Neutrophil (primary cell): ENCODE measurements around the gene CD9.
A peak's percentile ranks its signal among the peaks of the same experiment; 100 is the strongest.

Experiments used
- H3K27ac ChIP-seq: fragments of 200-600 bp; sonication (generic); 2 replicates; pipeline ENCODE4 v1.5.1; 2016; ENCODE audit warnings: mild to moderate bottlenecking, moderate library complexity
- H3K27me3 ChIP-seq: fragments of 200-600 bp; sonication (generic); 2 replicates; pipeline ENCODE4 v1.6.0; 2016; ENCODE audit warnings: mild to moderate bottlenecking
- H3K36me3 ChIP-seq: fragments of 200-600 bp; sonication (generic); 2 replicates; pipeline ENCODE4 v1.5.1; 2017
- H3K4me1 ChIP-seq, 2 experiments: fragments of 200-600 bp in 1 of 2; sonication (generic) in 1 of 2; 1 replicate in 1 of 2; 2 replicates in 1 of 2; pipeline versions ENCODE4 v1.5.1 to v1.6.1; 2013 to 2016; ENCODE audit warnings: low read depth in 1 of 2, low read length in 1 of 2, mild to moderate bottlenecking in 1 of 2, moderate library complexity in 1 of 2; ENCODE audit not compliant: control insufficient read depth in 1 of 2, insufficient read depth in 1 of 2
- H3K4me3 ChIP-seq, 2 experiments: fragments of 200-600 bp in 1 of 2; sonication (generic) in 1 of 2; 1 replicate in 1 of 2; 2 replicates in 1 of 2; pipeline ENCODE4 v1.5.1; 2013 to 2016; ENCODE audit warnings: low read depth in 1 of 2, low read length in 1 of 2, mild to moderate bottlenecking in 1 of 2, moderate library complexity in 1 of 2
- H3K9me3 ChIP-seq: fragments of 200-600 bp; sonication (generic); 2 replicates; pipeline ENCODE4 v1.5.1; 2016
- TF ChIP-seq, protein P1 (sequence below): fragments of 200-600 bp; sonication (generic); IDR thresholded peaks from 2 replicates; pipeline ENCODE4 v1.5.1; 2016; ENCODE audit warnings: antibody characterized with exemption

The CD9 gene

DNA sequence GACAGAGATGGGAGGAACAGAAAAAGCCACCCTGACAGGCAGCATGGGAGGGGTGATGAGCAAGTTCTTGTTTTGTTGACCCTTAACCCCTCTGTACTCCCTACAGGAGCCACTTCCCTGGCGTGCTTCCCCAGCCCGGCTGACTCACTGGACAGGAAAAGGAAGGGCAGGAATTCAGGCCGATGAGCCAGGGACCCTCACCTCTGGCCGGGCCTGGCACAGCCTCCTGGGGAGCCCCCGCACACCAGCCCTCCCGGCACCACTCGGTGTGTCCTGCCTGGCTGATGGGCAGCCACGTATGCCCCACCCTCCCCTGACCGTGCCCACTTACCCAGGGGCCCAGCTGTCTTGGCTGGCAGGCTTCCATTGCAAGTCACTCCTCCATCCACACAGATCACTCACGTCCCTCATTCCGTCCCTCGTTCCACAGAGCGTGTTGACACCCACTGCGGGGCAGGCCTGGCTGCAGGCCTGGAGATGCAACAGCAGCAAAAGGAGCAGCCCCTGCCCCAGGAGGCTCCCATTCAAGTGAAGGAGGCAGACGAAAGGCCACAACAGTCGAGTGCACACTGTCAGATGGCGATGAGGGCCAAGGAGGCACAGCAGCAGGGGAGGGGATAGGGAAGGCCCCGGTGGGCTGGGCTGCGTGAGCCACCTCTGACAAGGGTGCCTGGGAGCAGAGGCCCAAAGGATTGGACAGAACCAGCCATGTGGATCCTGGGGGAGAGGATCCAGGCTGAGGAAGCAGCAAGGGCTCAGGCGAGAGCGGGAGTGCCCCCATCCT, 19.7 kb upstream of the CD9 start:
- no peaks in the 10 kb centered on the region for H3K9me3 ChIP-seq
- H3K27ac ChIP-seq = no peak overlapping the region
- H3K4me3 ChIP-seq = no peak overlapping the region
- H3K4me1 ChIP-seq = peaks cover 10 to 18% of the 10 kb centered on the region in 2 experiments
- H3K36me3 ChIP-seq = no peaks in the 10 kb centered on the region
- TF ChIP-seq, protein P1, sequence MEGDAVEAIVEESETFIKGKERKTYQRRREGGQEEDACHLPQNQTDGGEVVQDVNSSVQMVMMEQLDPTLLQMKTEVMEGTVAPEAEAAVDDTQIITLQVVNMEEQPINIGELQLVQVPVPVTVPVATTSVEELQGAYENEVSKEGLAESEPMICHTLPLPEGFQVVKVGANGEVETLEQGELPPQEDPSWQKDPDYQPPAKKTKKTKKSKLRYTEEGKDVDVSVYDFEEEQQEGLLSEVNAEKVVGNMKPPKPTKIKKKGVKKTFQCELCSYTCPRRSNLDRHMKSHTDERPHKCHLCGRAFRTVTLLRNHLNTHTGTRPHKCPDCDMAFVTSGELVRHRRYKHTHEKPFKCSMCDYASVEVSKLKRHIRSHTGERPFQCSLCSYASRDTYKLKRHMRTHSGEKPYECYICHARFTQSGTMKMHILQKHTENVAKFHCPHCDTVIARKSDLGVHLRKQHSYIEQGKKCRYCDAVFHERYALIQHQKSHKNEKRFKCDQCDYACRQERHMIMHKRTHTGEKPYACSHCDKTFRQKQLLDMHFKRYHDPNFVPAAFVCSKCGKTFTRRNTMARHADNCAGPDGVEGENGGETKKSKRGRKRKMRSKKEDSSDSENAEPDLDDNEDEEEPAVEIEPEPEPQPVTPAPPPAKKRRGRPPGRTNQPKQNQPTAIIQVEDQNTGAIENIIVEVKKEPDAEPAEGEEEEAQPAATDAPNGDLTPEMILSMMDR = no peak
- H3K27me3 ChIP-seq = peaks cover 18% of the 10 kb centered on the region

DNA sequence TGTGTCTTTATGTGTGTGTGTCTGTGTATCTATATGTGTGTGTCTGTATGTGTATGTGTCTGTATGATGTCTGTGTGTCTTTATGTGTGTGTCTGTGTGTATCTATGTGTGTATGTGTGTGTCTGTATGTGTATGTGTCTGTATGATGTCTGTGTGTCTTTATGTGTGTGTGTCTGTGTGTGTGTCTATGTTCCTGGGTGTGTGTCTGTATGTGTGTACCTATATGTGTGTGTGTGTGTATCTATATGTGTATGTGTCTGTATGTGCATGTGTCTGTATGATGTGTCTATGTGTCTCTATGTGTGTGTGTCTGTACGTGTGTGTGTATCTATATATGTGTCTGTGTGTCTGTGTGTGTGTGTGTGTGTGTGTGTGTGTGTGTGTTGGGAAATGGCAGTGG, 19.0 kb upstream of the CD9 start:
- Histone ChIP-seq H3K4me3 (no peak overlapping the region), H3K27ac (no peak overlapping the region), H3K9me3 (no peaks in the 10 kb centered on the region), H3K36me3 (no peaks in the 10 kb centered on the region), H3K27me3 (peaks cover 18% of the 10 kb centered on the region), H3K4me1 (peaks cover 10 to 18% of the 10 kb centered on the region in 2 experiments)
- TF ChIP-seq, protein P1 = no peak

DNA sequence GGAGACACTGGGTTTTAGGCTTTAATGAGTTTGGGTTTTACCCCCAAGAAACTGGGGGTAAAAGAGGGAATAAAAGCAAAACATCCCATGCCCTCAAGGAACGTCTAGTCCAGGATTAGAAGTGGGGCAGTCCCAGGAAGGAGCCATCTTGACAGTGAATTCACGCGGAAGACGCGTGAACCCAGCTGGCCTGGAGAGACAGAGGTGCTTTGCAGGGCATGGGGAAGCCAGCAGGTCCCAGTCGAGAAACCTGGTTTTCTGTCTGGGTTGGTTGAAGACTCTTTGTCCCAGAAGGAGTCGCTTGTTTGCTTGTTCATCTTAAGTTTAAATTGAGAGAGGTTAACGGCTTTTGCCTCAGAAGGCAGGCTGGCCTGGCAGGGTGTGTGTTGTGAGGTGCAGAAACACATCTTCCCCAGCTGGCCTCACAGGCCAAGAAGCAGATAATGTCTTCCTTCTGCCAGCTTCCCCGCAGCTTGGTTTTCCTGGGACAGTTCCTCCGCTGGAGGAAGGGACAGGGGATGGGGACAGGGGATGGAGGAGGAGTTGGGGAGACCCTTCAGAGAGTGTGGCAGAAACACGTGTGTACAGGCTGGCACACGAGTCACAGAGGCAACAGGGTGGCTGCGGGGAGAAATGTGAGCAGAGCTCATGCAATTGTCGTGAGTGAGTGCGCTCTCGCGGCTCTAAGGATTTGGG, 18.5 kb upstream of the CD9 start:
- Histone ChIP-seq H3K27me3 (peaks cover 18% of the 10 kb centered on the region), H3K9me3 (no peaks in the 10 kb centered on the region), H3K27ac (no peak overlapping the region), H3K4me1 (peaks cover 10 to 18% of the 10 kb centered on the region in 2 experiments), H3K36me3 (no peaks in the 10 kb centered on the region), H3K4me3 (no peak overlapping the region)
- TF ChIP-seq, protein P1 = no peak

DNA sequence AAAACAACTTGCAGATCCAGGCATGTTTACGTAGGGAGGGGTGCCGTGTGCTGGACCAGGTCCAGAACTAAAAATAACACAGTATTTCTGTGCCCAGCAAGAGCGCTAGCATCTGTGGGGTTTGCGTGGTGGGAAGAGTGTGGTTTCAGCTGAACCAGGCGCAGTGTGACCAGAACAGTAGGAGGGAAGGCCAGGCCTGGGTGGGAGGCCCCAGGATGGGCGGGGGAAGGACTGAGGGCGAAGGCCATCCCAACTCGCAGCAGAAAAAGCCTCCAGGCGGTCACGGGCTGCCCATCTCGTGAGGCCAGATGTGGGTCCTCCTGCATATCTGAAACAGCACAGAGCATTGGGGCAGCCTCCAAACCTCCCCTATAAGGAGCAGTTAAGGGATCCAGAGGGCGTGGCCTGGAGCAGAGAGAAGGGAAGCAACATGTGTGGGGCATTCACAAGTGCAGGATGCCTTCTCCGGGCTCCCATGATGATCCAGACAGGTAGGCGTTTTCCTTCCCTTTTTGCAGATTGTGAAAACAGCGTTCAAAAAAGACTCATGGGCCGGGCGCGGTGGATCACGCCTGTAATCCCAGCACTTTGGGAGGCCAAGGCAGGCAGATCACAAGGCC, 17.8 kb upstream of the CD9 start:
- Histone ChIP-seq H3K4me3 (no peak overlapping the region), H3K27me3 (peaks cover 18% of the 10 kb centered on the region), H3K9me3 (no peaks in the 10 kb centered on the region), H3K4me1 (peaks cover 10 to 18% of the 10 kb centered on the region in 2 experiments), H3K36me3 (no peaks in the 10 kb centered on the region), H3K27ac (peak overlapping the region; percentile 47)
- TF ChIP-seq, protein P1 = no peak

DNA sequence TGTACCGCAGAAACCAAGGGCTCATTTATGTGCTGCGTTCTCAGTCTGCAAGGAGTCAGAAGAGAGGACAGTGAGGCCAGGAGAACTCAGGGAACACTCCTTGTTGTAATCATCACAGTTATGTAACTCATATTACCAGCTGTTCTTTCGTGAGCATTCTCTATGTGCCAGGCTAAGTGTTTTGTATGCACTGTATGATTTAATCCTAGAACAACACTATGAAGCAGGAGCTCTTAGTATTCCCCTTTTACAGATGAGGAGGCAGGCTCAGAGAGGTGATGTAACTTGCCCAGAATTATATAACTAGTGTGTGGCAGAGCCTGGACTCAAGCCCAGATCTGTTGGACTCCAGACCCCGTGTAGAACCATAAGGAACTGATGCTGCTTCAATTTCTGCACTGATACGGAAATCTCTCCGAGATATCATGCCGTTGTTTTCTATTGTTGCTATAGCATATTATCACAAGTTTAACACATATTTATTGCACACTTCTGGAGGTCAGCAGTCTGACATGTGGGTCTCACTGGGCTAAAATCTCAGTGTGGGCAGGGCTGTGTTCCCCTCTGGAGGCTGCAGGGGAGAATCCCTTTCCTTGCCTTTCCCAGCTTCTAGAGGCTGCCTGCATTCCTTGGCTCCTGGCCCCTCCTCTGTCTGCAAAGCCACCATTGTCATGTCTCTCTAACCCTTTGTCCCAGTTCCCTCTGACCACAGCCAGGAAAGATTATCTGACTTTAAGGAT, 16.3 kb upstream of the CD9 start:
- Histone ChIP-seq H3K27ac (no peak overlapping the region), H3K27me3 (peaks cover 22% of the 10 kb centered on the region), H3K36me3 (no peaks in the 10 kb centered on the region), H3K4me3 (no peak overlapping the region), H3K4me1 (peaks cover 10 to 18% of the 10 kb centered on the region in 2 experiments), H3K9me3 (no peaks in the 10 kb centered on the region)
- TF ChIP-seq, protein P1 = no peak
